Epithelial cell of umbilical artery (primary cell): ENCODE results near the gene TMIGD2. TPM values are rescaled to one million over a fixed set of nuclear protein-coding genes. Genes with fewer than 3 reads are reported as not detected.

ENCODE experiments used
- total RNA-seq: library from RNA; depleted of rRNA; stranded (reverse); fragments of >200 nt; gene quantifications from 2 replicates; pipeline ENCODE4 v1.2.3, GENCODE V29; 2014

Gene TMIGD2
- not detected in 2 replicates for total RNA-seq

GRCh38 chr19:4302243-4302640 is at the start of gene TMIGD2:
Gene TMIGD2 (minus strand): TSS chr19:4302389. CDS start chr19:4302385, 4 bp downstream.

GRCh38 chr19:4343370-4344307 is 41.5 kb upstream of the TMIGD2 start, which contains the start of gene MPND:
Gene MPND (plus strand): TSS chr19:4343562. CDS start chr19:4343594, 32 bp downstream.

GRCh38 chr19:4338441-4339355 is 36.5 kb upstream of the TMIGD2 start, which contains the start of gene STAP2:
Gene STAP2 (minus strand): TSS chr19:4338827. CDS start chr19:4338753, 74 bp downstream.

GRCh38 chr19:4304538-4305256 is 2.5 kb upstream of the TMIGD2 start, which contains the start of gene FSD1:
Gene FSD1 (plus strand): TSS chr19:4304598. CDS start chr19:4304747, 149 bp downstream.

GRCh38 chr19:4278419-4279266 is 23.5 kb downstream of the TMIGD2 start, which contains the start of gene SHD:
Gene SHD (plus strand): TSS chr19:4279266. CDS start chr19:4280064, 798 bp downstream.

GRCh38 chr19:4246767-4247593 is 55.2 kb downstream of the TMIGD2 start, which contains the start of gene YJU2:
Gene YJU2 (plus strand): TSS chr19:4247080. CDS start chr19:4247147, 67 bp downstream.

Other genes with a start within 250 kb of the TMIGD2 start
- 11.4 and 12.8 TPM in 2 replicates for gene ZBTB7A, start 235.5 kb downstream of the TMIGD2 start, total RNA-seq
- gene MAP2K2, start 178.3 kb downstream of the TMIGD2 start, total RNA-seq: 105 and 171 TPM in 2 replicates
- gene CREB3L3, start 148.8 kb downstream of the TMIGD2 start, total RNA-seq: not detected in 2 replicates
- gene SIRT6, start 119.8 kb downstream of the TMIGD2 start, total RNA-seq: 12.7 and 13.7 TPM in 2 replicates
- 0.30 and 0.32 TPM in 2 replicates for gene ANKRD24, start 119.7 kb downstream of the TMIGD2 start, total RNA-seq
- gene EBI3, start 72.9 kb downstream of the TMIGD2 start, total RNA-seq: 0.32 and 0.46 TPM in 2 replicates
- 21.4 and 26.0 TPM in 2 replicates for gene YJU2, start 55.3 kb downstream of the TMIGD2 start, total RNA-seq
- not detected in 2 replicates for gene SHD, start 23.1 kb downstream of the TMIGD2 start, total RNA-seq
- gene FSD1, start 2.2 kb upstream of the TMIGD2 start, total RNA-seq: 32.5 and 34.1 TPM in 2 replicates
- 10.1 and 12.8 TPM in 2 replicates for gene STAP2, start 36.4 kb upstream of the TMIGD2 start, total RNA-seq
- 5.6 and 8.8 TPM in 2 replicates for gene MPND, start 41.2 kb upstream of the TMIGD2 start, total RNA-seq
- gene SH3GL1, start 98.2 kb upstream of the TMIGD2 start, total RNA-seq: 24.7 and 27.2 TPM in 2 replicates
- 11.7 and 20.4 TPM in 2 replicates for gene CHAF1A, start 100.3 kb upstream of the TMIGD2 start, total RNA-seq
- gene UBXN6, start 155.4 kb upstream of the TMIGD2 start, total RNA-seq: 63.8 and 67.9 TPM in 2 replicates
- 53.9 and 75.8 TPM in 2 replicates for gene HDGFL2, start 169.9 kb upstream of the TMIGD2 start, total RNA-seq
- under 0.01 TPM in 1 of 2 replicates, not detected in the other for gene PLIN4, start 216.1 kb upstream of the TMIGD2 start, total RNA-seq
- 1.4 TPM in 1 of 2 replicates, not detected in the other for gene PLIN5, start 232.8 kb upstream of the TMIGD2 start, total RNA-seq
- under 0.01 and 0.30 TPM in 2 replicates for gene LRG1, start 237.6 kb upstream of the TMIGD2 start, total RNA-seq